ENCODE data around the gene PMS1. TPM values are rescaled to one million over a fixed set of nuclear protein-coding genes. Genes with fewer than 3 reads are reported as not detected.
"Not testable (repeated sequence)": the region's sequence is repeated elsewhere in the genome, so short reads cannot be mapped to it uniquely, and the experiment has no call there.

The PMS1 gene
- total and polyA plus RNA-seq, 7 experiments from 2014 or later: 11.1 to 30.1 (median 18.3) TPM

DNA sequence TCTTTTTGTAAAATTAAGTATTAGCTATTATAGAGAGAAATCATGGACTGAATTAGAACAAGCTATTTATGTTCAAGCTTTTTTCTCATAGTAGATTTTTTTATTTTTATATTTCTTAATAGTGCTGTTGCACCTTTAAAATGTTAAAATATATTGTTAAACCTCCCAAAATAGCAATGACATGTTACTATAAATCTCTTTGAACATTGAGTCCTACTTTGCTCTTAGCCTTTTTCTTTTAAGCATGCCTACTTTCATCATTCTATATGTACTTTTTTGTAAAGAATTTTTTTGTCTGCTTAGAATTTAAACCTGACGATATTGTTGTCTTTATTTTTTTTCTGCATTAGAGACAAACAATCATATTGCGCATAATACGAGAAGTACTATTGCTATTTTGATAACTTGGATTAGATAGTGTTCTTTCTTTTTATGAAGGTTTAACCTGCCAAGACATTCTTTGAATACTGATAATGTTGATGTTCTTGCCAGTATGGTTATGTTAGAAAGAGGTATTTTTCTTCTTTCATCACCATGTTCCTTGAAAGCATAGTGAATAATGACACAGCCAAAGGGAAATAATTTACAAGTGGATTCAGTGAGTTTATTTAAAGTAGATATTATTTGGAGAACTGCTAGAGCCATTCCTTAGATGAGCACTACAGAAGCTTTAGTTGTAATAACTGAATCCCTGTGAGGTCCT is 40.6 kb downstream of the PMS1 start:
- intact Hi-C loops (cut with micrococcal nuclease): no loop called here

DNA sequence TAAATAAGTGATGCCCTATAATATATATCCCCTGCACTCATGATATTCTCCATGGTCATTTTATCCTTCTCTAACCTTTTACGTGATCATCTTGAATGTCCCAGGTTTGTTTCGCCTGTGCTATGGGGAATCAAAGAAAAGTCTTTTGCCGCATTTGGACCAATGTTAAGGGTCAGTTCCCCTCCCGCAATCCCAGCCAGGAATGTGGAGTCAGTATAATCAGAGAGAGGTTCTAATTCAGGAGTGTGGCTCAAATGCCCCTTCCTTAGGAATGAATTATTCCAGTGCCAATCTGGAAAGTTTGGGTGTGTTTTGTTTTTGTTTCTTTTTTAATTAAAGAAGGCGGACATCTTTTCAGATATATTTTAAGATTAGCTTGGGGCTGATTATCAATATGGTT is 41.8 kb downstream of the PMS1 start:
- Histone ChIP-seq H3K36me3 (ENCODE audit: control insufficient read depth in 2 of 3, insufficient read depth in 3 of 3, low read length in 3 of 3) (no peaks in the 10 kb centered on the region), H3K27me3 (ENCODE audit: control insufficient read depth in 2 of 2, insufficient read depth in 2 of 2, low read length in 2 of 2) (no peaks in the 10 kb centered on the region), H3K4me3 (ENCODE audit: low read length) (no peak overlapping the region), H3K9me3 (ENCODE audit: control insufficient read depth in 2 of 3, low read length in 3 of 3) (no peaks in the 10 kb centered on the region), H3K27ac (ENCODE audit: low read depth, low read length) (no peak overlapping the region), H3K4me1 (ENCODE audit: control insufficient read depth in 2 of 2, insufficient read depth in 2 of 2, low read length in 2 of 2) (no peaks in the 10 kb centered on the region)
- no peaks in the 10 kb centered on the region for H3K27me3 Mint-ChIP-seq
- POLR2A ChIA-PET: no interaction called here
- peaks cover 0 to 36% (median 13%) of the 10 kb centered on the region in 5 donors for H3K36me3 Mint-ChIP-seq
- H3K4me3 Mint-ChIP-seq: no peak overlapping the region
- DNase-seq (no peak), ATAC-seq (no peak)
- CTCF ChIA-PET: no interaction called here
- intact Hi-C loops (cut with micrococcal nuclease): no loop called here
- no peaks in the 10 kb centered on the region for H3K9me3 Mint-ChIP-seq
- H3K27ac Mint-ChIP-seq: no peak overlapping the region
- peaks cover 0 to 4% (median 0%) of the 10 kb centered on the region in 7 donors for H3K4me1 Mint-ChIP-seq

More for the DNA sequence above, 40.6 kb downstream of the PMS1 start:
- Mint-ChIP-seq H3K4me3 (no peak overlapping the region), H3K9me3 (no peaks in the 10 kb centered on the region), H3K4me1 (peaks cover 0 to 4% (median 0%) of the 10 kb centered on the region in 7 donors), H3K27me3 (no peaks in the 10 kb centered on the region), H3K36me3 (peaks cover 3 to 39% (median 6%) of the 10 kb centered on the region in 5 donors), H3K27ac (no peak overlapping the region)
- DNase-seq: no peak
- peaks cover 0 to 5% (median 0%) of the 10 kb centered on the region in 3 experiments for H3K36me3 ChIP-seq (ENCODE audit: control insufficient read depth in 2 of 3, insufficient read depth in 3 of 3, low read length in 3 of 3)
- ChIA-PET CTCF (no interaction called here), POLR2A (no interaction called here)
- no peaks in the 10 kb centered on the region for H3K27me3 ChIP-seq (ENCODE audit: control insufficient read depth in 2 of 2, insufficient read depth in 2 of 2, low read length in 2 of 2)
- H3K9me3 ChIP-seq (ENCODE audit: control insufficient read depth in 2 of 3, low read length in 3 of 3): no peaks in the 10 kb centered on the region
- ATAC-seq: no peak
- H3K4me1 ChIP-seq (ENCODE audit: control insufficient read depth in 2 of 2, insufficient read depth in 2 of 2, low read length in 2 of 2): no peaks in the 10 kb centered on the region
- no peak overlapping the region for H3K4me3 ChIP-seq (ENCODE audit: low read length)
- H3K27ac ChIP-seq (ENCODE audit: low read depth, low read length): no peak overlapping the region

DNA sequence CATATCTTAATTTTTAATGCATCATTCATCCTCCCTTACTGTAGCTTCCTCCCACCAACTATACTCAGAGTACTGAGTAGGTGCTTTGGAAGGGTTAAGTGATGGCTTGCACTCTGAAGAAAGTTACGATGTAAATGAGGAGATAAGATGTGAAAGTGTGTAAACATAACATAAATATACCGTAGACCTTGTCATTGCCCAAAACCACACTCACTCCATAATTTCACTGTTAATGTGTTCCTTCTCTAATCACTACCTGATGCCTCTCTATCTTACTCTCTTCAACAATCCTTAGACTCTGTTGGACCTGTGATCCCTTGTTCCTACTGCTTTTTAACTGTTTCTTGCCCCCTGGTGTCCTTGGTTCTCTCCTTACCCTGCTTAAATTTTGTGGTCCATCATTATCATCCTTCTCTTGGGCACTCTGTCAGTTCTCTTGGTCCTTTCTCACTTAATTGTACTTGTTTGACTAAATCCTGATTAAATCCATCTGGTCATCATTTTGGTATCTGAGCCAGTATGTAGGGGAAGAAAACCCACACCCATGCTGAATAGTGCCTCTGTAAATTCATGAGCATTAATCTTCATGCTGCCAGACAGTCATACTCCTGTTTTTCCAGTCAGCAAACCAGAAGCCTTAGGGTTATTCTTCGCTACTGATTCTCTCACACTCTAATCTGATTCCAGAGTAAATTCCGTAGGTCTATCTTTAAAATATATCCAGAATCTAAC is 45.0 kb downstream of the PMS1 start:
- H3K4me1 ChIP-seq (ENCODE audit: control insufficient read depth in 2 of 2, insufficient read depth in 2 of 2, low read length in 2 of 2): no peaks in the 10 kb centered on the region
- no peaks in the 10 kb centered on the region for H3K36me3 ChIP-seq (ENCODE audit: control insufficient read depth in 2 of 3, insufficient read depth in 3 of 3, low read length in 3 of 3)
- no peaks in the 10 kb centered on the region for H3K27me3 Mint-ChIP-seq
- H3K4me3 ChIP-seq (ENCODE audit: low read length): no peak overlapping the region
- H3K4me3 Mint-ChIP-seq: no peak overlapping the region
- CTCF ChIA-PET: interaction anchor here (0.9 kb wide), 1 partner anchor 31 kb away, joined by 3 read pairs; no protein-coding TSS in a partner anchor
- H3K4me1 Mint-ChIP-seq: peaks cover 0 to 4% (median 0%) of the 10 kb centered on the region in 7 donors
- no peaks in the 10 kb centered on the region for H3K9me3 Mint-ChIP-seq
- H3K27ac Mint-ChIP-seq: peak overlapping the region in 1 of 9 donors; percentile 1
- DNase-seq (no peak), ATAC-seq (no peak)
- H3K36me3 Mint-ChIP-seq: peaks cover 9 to 38% (median 18%) of the 10 kb centered on the region in 5 donors
- no peaks in the 10 kb centered on the region for H3K27me3 ChIP-seq (ENCODE audit: control insufficient read depth in 2 of 2, insufficient read depth in 2 of 2, low read length in 2 of 2)
- intact Hi-C loops (cut with micrococcal nuclease): no loop called here
- POLR2A ChIA-PET: no interaction called here
- no peaks in the 10 kb centered on the region for H3K9me3 ChIP-seq (ENCODE audit: control insufficient read depth in 2 of 3, low read length in 3 of 3)
- no peak overlapping the region for H3K27ac ChIP-seq (ENCODE audit: low read depth, low read length)

DNA sequence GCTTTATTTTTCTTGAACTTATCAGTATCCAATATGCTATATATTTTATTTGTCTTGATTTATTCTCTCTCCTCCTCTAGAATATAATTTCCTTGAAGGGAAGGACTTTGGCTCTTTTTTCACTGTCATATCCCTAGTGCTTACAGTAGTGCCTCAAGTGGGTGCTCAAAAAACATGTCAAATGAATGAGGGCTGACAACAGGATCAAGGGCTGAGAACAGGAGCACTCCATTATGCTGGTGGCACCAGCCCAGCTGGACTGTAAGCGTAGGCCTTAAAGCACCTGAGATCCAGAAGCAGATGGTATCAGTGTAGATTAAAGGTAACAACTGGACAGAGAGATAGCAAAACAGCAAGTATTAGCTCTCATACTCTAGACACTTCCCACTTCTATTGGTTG is 46.3 kb downstream of the PMS1 start:
- no peak for DNase-seq
- Histone ChIP-seq H3K4me1 (ENCODE audit: control insufficient read depth in 2 of 2, insufficient read depth in 2 of 2, low read length in 2 of 2) (no peaks in the 10 kb centered on the region), H3K27ac (ENCODE audit: low read depth, low read length) (no peak overlapping the region), H3K4me3 (ENCODE audit: low read length) (no peak overlapping the region), H3K36me3 (ENCODE audit: control insufficient read depth in 2 of 3, insufficient read depth in 3 of 3, low read length in 3 of 3) (no peaks in the 10 kb centered on the region), H3K27me3 (ENCODE audit: control insufficient read depth in 2 of 2, insufficient read depth in 2 of 2, low read length in 2 of 2) (no peaks in the 10 kb centered on the region), H3K9me3 (ENCODE audit: control insufficient read depth in 2 of 3, low read length in 3 of 3) (no peaks in the 10 kb centered on the region)
- POLR2A ChIA-PET: no interaction called here
- peaks cover 9 to 40% (median 19%) of the 10 kb centered on the region in 5 donors for H3K36me3 Mint-ChIP-seq
- no peak overlapping the region for H3K4me3 Mint-ChIP-seq
- H3K4me1 Mint-ChIP-seq: peaks cover 0 to 4% (median 0%) of the 10 kb centered on the region in 7 donors
- intact Hi-C loops (cut with micrococcal nuclease): no loop called here
- H3K27ac Mint-ChIP-seq: no peak overlapping the region
- no peak for ATAC-seq
- H3K27me3 Mint-ChIP-seq: no peaks in the 10 kb centered on the region
- CTCF ChIA-PET: no interaction called here
- no peaks in the 10 kb centered on the region for H3K9me3 Mint-ChIP-seq

DNA sequence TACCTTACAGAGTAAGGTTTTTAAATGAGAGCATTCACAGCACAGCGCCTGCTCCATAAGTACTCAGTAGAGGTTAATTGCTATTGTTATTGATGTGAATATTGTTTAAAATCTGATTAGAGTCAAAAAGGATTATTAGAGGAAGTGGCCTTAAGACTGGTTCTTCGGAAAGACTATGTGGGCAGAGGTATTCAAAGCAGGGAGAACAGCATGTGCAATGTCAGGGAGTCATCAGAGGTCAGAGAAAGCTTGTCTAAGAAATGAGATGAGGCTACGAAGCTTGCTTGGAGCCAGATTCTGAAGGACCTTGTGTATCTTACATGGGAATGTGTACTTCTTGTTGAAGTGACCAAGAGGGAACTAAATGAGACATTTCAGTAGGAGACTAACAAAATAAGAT is 49.8 kb downstream of the PMS1 start:
- H3K36me3 ChIP-seq (ENCODE audit: control insufficient read depth in 2 of 3, insufficient read depth in 3 of 3, low read length in 3 of 3): no peaks in the 10 kb centered on the region
- Mint-ChIP-seq H3K4me3 (no peak overlapping the region), H3K36me3 (peaks cover 10 to 43% (median 24%) of the 10 kb centered on the region in 5 donors), H3K27me3 (no peaks in the 10 kb centered on the region), H3K9me3 (no peaks in the 10 kb centered on the region), H3K4me1 (peaks cover 0 to 4% (median 0%) of the 10 kb centered on the region in 7 donors), H3K27ac (no peak overlapping the region)
- H3K27ac ChIP-seq (ENCODE audit: low read depth, low read length): no peak overlapping the region
- CTCF ChIA-PET: interaction anchor here (1.0 kb wide), 1 partner anchor 81 kb away, joined by 3 read pairs; no protein-coding TSS in a partner anchor
- intact Hi-C loops (cut with micrococcal nuclease): no loop called here
- H3K4me3 ChIP-seq (ENCODE audit: low read length): no peak overlapping the region
- DNase-seq (no peak), ATAC-seq (no peak)
- POLR2A ChIA-PET: no interaction called here
- no peaks in the 10 kb centered on the region for H3K27me3 ChIP-seq (ENCODE audit: control insufficient read depth in 2 of 2, insufficient read depth in 2 of 2, low read length in 2 of 2)
- no peaks in the 10 kb centered on the region for H3K9me3 ChIP-seq (ENCODE audit: control insufficient read depth in 2 of 3, low read length in 3 of 3)
- no peaks in the 10 kb centered on the region for H3K4me1 ChIP-seq (ENCODE audit: control insufficient read depth in 2 of 2, insufficient read depth in 2 of 2, low read length in 2 of 2)

DNA sequence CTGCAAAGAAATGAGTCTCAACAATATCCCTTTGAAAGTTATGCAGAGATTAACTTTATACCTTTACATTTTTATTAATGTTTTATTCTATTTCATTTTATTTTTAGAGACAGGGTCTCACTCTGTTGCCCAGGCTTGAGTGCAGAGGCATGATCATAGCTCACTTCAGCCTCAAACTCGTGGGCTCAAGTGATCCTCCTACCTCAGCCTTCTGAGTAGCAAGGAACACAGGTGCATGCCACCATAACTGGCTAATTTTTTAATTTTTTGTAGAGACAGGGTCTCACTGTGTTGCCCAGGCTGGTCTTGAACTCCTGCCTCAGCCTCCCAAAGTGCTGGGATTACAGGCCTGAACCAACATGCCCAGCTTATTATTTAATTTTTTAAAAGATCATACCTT is 50.4 kb downstream of the PMS1 start:
- CTCF ChIA-PET: interaction anchor here (1.0 kb wide), 1 partner anchor 81 kb away, joined by 3 read pairs; no protein-coding TSS in a partner anchor
- intact Hi-C loops (cut with micrococcal nuclease); ATAC-seq; H3K27ac Mint-ChIP-seq; H3K4me3 Mint-ChIP-seq; H3K4me1 ChIP-seq (ENCODE audit: control insufficient read depth in 2 of 2, insufficient read depth in 2 of 2, low read length in 2 of 2); H3K4me3 ChIP-seq (ENCODE audit: low read length); H3K36me3 ChIP-seq (ENCODE audit: control insufficient read depth in 2 of 3, insufficient read depth in 3 of 3, low read length in 3 of 3); H3K27me3 Mint-ChIP-seq; H3K27ac ChIP-seq (ENCODE audit: low read depth, low read length); H3K4me1 Mint-ChIP-seq; H3K27me3 ChIP-seq (ENCODE audit: control insufficient read depth in 2 of 2, insufficient read depth in 2 of 2, low read length in 2 of 2); H3K9me3 Mint-ChIP-seq; H3K9me3 ChIP-seq (ENCODE audit: control insufficient read depth in 2 of 3, low read length in 3 of 3); DNase-seq; POLR2A ChIA-PET: not testable (repeated sequence)
- peaks cover 10 to 39% (median 24%) of the 10 kb centered on the region in 5 donors for H3K36me3 Mint-ChIP-seq
